Epithelial cell of proximal tubule (primary cell): Measurements from ENCODE around the gene GAB1. TPM values are rescaled to one million over a fixed set of nuclear protein-coding genes. Genes with fewer than 3 reads are reported as not detected.
"Not testable (repeated sequence)": the region's sequence is repeated elsewhere in the genome, so short reads cannot be mapped to it uniquely, and the experiment has no call there.

Experiments
- DNase-seq: peaks from one replicate; pipeline ENCODE4 v3.0.0-alpha.2; 2011; ENCODE audit warnings: low read depth
- H3K4me3 ChIP-seq: 2 replicates; pipeline ENCODE4 v1.5.1; 2011; ENCODE audit warnings: low read depth, mild to moderate bottlenecking, low read length
- CTCF ChIP-seq: conservative IDR thresholded peaks from 2 replicates; pipeline ENCODE4 v1.5.1; 2012; ENCODE audit warnings: low read depth, mild to moderate bottlenecking, low read length
- total RNA-seq: library from RNA; depleted of rRNA; stranded (reverse); fragments of >200 nt; gene quantifications from 2 replicates; pipeline ENCODE4 v1.2.3, GENCODE V29; 2015

GAB1 gene
- total RNA-seq, 1 donor from 2014 or later = 12.2 TPM

GRCh38 chr4:143344774-143345173 is 8.1 kb downstream of the GAB1 start:
- no peak for DNase-seq
- TF ChIP-seq CTCF = no peak
- no peak overlapping the region for H3K4me3 ChIP-seq

GRCh38 chr4:143345356-143345755 is 8.7 kb downstream of the GAB1 start:
- no peak overlapping the region for H3K4me3 ChIP-seq
- TF ChIP-seq CTCF = no peak
- DNase-seq = no peak

GRCh38 chr4:143346206-143346605 is 9.5 kb downstream of the GAB1 start:
- DNase-seq = no peak
- H3K4me3 ChIP-seq = no peak overlapping the region
- TF ChIP-seq CTCF = no peak

GRCh38 chr4:143347484-143348111 is 10.9 kb downstream of the GAB1 start:
- no peak for DNase-seq
- TF ChIP-seq CTCF = no peak
- H3K4me3 ChIP-seq = no peak overlapping the region

GRCh38 chr4:143348233-143349077 is 11.8 kb downstream of the GAB1 start:
- DNase-seq = no peak
- H3K4me3 ChIP-seq = no peak overlapping the region
- TF ChIP-seq CTCF = no peak

GRCh38 chr4:143349858-143350527 is 13.3 kb downstream of the GAB1 start:
- not testable (repeated sequence) for H3K4me3 ChIP-seq, DNase-seq

- TF ChIP-seq CTCF = no peak
- no peak overlapping the region for H3K4me3 ChIP-seq
- DNase-seq = no peak
Observed at GRCh38 chr4:143351149-143351691, 14.5 kb downstream of the GAB1 start.
